ENCODE data around the gene LIF. TPM values are rescaled to one million over a fixed set of nuclear protein-coding genes. Genes with fewer than 3 reads are reported as not detected.

The LIF gene
- total and polyA plus RNA-seq, 2 donors (not counting 3 experiments of a cell fraction or from before 2014, with no cell fraction given): 0.12 to 0.27 TPM

DNA sequence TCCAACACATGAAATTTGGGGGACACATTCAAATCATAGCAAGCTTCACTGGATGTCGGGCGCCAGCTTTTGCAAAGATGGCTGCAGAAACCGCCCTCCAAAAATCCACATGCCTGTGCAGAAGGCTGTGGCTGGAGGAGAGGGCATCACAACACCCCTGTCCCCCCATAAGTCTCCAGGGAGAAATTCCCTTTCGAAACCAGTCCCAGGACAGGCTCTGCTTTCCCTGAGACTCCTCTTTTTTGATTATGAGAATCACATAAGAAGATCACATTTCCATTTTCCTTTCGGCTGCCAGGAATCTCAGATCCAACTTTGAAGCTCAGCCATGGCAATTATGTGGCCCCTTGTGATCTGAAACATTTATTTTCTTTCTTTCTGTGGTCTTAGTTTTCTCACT, 9.7 kb downstream of the LIF start:
- TF ChIP-seq FOS (IDR thresholded peaks at IDR 0.05; ENCODE audit: borderline replicate concordance, insufficient read depth, low read length) (no peak), GATA2 (IDR thresholded peaks at IDR 0.05; ENCODE audit: insufficient read depth, insufficient read length, low read depth, low read length) (no peak), POLR2AphosphoS5 (IDR thresholded peaks at IDR 0.05; ENCODE audit: insufficient read depth, low read depth, low read length) (no peak), POLR2A (IDR thresholded peaks at IDR 0.05; ENCODE audit: low read depth, low read length) (no peak)
- TF ChIP-seq, protein P1, sequence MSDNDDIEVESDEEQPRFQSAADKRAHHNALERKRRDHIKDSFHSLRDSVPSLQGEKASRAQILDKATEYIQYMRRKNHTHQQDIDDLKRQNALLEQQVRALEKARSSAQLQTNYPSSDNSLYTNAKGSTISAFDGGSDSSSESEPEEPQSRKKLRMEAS (IDR thresholded peaks at IDR 0.05; ENCODE audit: insufficient read depth, insufficient read length): no peak
- no peak for FAIRE-seq
- no peaks in the 10 kb centered on the region for H3K79me2 ChIP-seq (ENCODE audit: control insufficient read depth, insufficient read depth, low read length)
- no peak overlapping the region for H3K27ac ChIP-seq (ENCODE audit: insufficient read depth, low read depth, low read length)
- H3K9ac ChIP-seq (replicated peaks; ENCODE audit: extremely low read depth, insufficient read depth, low read length): no peak overlapping the region
- H3K4me3 ChIP-seq (replicated peaks in 1 of 3; ENCODE audit: insufficient read depth in 1 of 3, low read depth in 1 of 3, low read length in 3 of 3): no peak overlapping the region
- no peaks in the 10 kb centered on the region for H3K36me3 ChIP-seq (ENCODE audit: control insufficient read depth in 2 of 2, extremely low read depth in 1 of 2, insufficient read depth in 2 of 2, low read length in 2 of 2)
- peaks cover 15 to 16% of the 10 kb centered on the region in 2 experiments for H3K27me3 ChIP-seq (ENCODE audit: control insufficient read depth in 2 of 2, insufficient read depth in 2 of 2, low read length in 2 of 2)
- no peak overlapping the region for H3K4me2 ChIP-seq (ENCODE audit: insufficient read depth, low read length)
- H4K20me1 ChIP-seq (replicated peaks; ENCODE audit: control insufficient read depth, extremely low read depth, insufficient read depth, low read length): no peaks in the 10 kb centered on the region
- no peaks in the 10 kb centered on the region for H3K4me1 ChIP-seq (ENCODE audit: control insufficient read depth, extremely low read depth, insufficient read depth, low read length)
- H3K9me3 ChIP-seq (replicated peaks; ENCODE audit: control insufficient read depth, insufficient read depth, low read length): no peaks in the 10 kb centered on the region
- no peak for DNase-seq (ENCODE audit: low read depth, low spot score)
- no peaks in the 10 kb centered on the region for H3K9me1 ChIP-seq (replicated peaks; ENCODE audit: control insufficient read depth, extremely low read depth, insufficient read depth, low read length)
- ChIA-PET CTCF (interaction anchor here (0.8 to 2.0 kb wide), 5 partner anchors 13 to 128 kb away, joined by 3 to 7 read pairs (median 3); no protein-coding TSS in a partner anchor), POLR2A (no interaction called here)
- H2AFZ ChIP-seq (ENCODE audit: low read depth, low read length): no peak overlapping the region
- intact Hi-C loops (cut with micrococcal nuclease): no loop called here
- BruUV-seq (replicated peaks): no TSS peak
- dilution Hi-C loops (cut with MboI; ENCODE audit: extremely low pct_ligation_motif_present, low sequenced_read_pairs): no loop called here

DNA sequence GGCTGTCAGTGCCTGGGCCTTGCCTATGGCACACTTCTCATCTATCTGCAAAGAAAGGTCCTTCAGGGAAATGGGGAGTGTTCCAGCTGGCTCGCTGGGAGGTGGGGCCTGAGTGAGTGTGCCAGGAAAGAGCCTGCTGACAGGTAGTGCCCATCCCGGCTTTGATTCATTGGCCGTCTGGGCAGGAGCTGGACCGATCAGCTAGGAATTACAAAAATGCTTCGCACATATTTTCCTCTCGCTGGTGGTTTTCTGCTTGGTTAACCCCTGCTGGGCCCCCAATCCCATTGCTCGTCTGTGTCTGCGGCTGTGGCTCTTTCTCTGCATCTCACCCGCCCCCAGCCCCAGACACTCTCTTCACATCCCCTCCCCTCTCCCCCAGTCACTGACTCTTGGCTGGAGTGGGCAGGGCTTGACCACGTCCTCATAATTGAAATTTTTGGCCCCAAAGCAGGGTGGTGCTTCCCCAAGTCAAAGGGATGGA, 10.8 kb downstream of the LIF start:
- H3K4me2 ChIP-seq (ENCODE audit: insufficient read depth, low read length): no peak overlapping the region
- H3K27me3 ChIP-seq (ENCODE audit: control insufficient read depth in 2 of 2, insufficient read depth in 2 of 2, low read length in 2 of 2): peaks cover 19% of the 10 kb centered on the region in 2 experiments
- H3K9me1 ChIP-seq (replicated peaks; ENCODE audit: control insufficient read depth, extremely low read depth, insufficient read depth, low read length): no peaks in the 10 kb centered on the region
- no peaks in the 10 kb centered on the region for H3K79me2 ChIP-seq (ENCODE audit: control insufficient read depth, insufficient read depth, low read length)
- H3K4me3 ChIP-seq (replicated peaks in 1 of 3; ENCODE audit: insufficient read depth in 1 of 3, low read depth in 1 of 3, low read length in 3 of 3): no peak overlapping the region
- H3K36me3 ChIP-seq (ENCODE audit: control insufficient read depth in 2 of 2, extremely low read depth in 1 of 2, insufficient read depth in 2 of 2, low read length in 2 of 2): no peaks in the 10 kb centered on the region
- no peaks in the 10 kb centered on the region for H3K9me3 ChIP-seq (replicated peaks; ENCODE audit: control insufficient read depth, insufficient read depth, low read length)
- no peak for TF ChIP-seq FOS (IDR thresholded peaks at IDR 0.05; ENCODE audit: borderline replicate concordance, insufficient read depth, low read length)
- TF ChIP-seq, protein P1 (IDR thresholded peaks at IDR 0.05; ENCODE audit: insufficient read depth, insufficient read length): no peak
- no peak for TF ChIP-seq GATA2 (IDR thresholded peaks at IDR 0.05; ENCODE audit: insufficient read depth, insufficient read length, low read depth, low read length)
- TF ChIP-seq EZH2 (IDR thresholded peaks at IDR 0.05; ENCODE audit: borderline replicate concordance, low read depth, low read length, severe bottlenecking): no peak
- ChIA-PET POLR2A (no interaction called here), CTCF (no interaction called here)
- H3K9ac ChIP-seq (replicated peaks; ENCODE audit: extremely low read depth, insufficient read depth, low read length): no peak overlapping the region
- no peak overlapping the region for H3K27ac ChIP-seq (ENCODE audit: insufficient read depth, low read depth, low read length)
- no peaks in the 10 kb centered on the region for H3K4me1 ChIP-seq (ENCODE audit: control insufficient read depth, extremely low read depth, insufficient read depth, low read length)
- intact Hi-C loops (cut with micrococcal nuclease) (no loop called here), dilution Hi-C loops (cut with MboI; ENCODE audit: extremely low pct_ligation_motif_present, low sequenced_read_pairs) (no loop called here)
- H2AFZ ChIP-seq (ENCODE audit: low read depth, low read length): no peak overlapping the region
- no TSS peak for BruUV-seq (replicated peaks)
- DNase-seq (ENCODE audit: low read depth, low spot score) (no peak), FAIRE-seq (no peak)
- no peaks in the 10 kb centered on the region for H4K20me1 ChIP-seq (replicated peaks; ENCODE audit: control insufficient read depth, extremely low read depth, insufficient read depth, low read length)
